HT-29 (cell line): ENCODE data around the gene PAX9. TPM values are rescaled to one million over a fixed set of nuclear protein-coding genes. Genes with fewer than 3 reads are reported as not detected.

Experiments
- total RNA-seq: library from RNA; depleted of rRNA; stranded (reverse); fragments of >200 nt; shearing (Covaris generic); gene quantifications from 2 replicates; pipeline ENCODE4 v1.2.3, GENCODE V29; 2014; rRNA removed

Gene PAX9
- total RNA-seq, 1 experiment from 2014 or later: 2.7 TPM

Other genes with a start within 250 kb of the PAX9 start
- gene NKX2-1, start 141.6 kb upstream of the PAX9 start, total RNA-seq: not detected in 2 replicates
- gene NKX2-8, start 79.2 kb upstream of the PAX9 start, total RNA-seq: not detected in 2 replicates